ENCODE measurements around the gene ARHGAP6. TPM values are rescaled to one million over a fixed set of nuclear protein-coding genes. Genes with fewer than 3 reads are reported as not detected.

The ARHGAP6 gene
- total RNA-seq, 4 donors from 2014 or later, result 49.2 to 63.8 (median 51.5) TPM

DNA sequence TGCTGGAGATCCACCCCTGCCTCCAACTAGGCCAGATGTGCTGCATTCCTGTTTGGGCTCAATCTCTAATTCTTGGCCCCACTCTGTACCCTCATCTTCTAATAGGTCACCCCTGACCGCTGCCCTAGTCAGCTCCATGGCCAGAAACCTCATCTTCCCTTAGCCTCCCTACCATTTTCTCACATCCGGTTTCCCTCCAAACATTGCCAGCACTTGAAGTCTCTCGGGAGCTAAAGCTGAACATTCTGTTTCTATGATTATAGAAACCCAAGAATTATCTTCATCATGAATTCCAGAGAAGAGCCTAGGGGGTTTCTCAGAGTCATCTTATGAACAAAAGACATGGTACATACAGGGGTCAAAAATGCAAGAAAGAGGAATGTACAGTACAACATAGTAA, 192.8 kb downstream of the ARHGAP6 start:
- intact Hi-C loops (cut with DNase I), result no loop called here
- 76 to 82% methylated on average over 3 of the region's 3 CpGs for WGBS, 2 donors
- DNase-seq, result no peak
- Histone ChIP-seq H3K27me3 (no peaks in the 10 kb centered on the region), H3K9me3 (no peaks in the 10 kb centered on the region), H3K4me1 (peaks cover 5 to 9% of the 10 kb centered on the region in 2 donors), H3K36me3 (no peaks in the 10 kb centered on the region), H3K4me3 (replicated peaks in 1 of 3) (no peak overlapping the region), H3K27ac (peak overlapping the region in 1 of 3 donors; percentile 4)
- TF ChIP-seq, protein P1, sequence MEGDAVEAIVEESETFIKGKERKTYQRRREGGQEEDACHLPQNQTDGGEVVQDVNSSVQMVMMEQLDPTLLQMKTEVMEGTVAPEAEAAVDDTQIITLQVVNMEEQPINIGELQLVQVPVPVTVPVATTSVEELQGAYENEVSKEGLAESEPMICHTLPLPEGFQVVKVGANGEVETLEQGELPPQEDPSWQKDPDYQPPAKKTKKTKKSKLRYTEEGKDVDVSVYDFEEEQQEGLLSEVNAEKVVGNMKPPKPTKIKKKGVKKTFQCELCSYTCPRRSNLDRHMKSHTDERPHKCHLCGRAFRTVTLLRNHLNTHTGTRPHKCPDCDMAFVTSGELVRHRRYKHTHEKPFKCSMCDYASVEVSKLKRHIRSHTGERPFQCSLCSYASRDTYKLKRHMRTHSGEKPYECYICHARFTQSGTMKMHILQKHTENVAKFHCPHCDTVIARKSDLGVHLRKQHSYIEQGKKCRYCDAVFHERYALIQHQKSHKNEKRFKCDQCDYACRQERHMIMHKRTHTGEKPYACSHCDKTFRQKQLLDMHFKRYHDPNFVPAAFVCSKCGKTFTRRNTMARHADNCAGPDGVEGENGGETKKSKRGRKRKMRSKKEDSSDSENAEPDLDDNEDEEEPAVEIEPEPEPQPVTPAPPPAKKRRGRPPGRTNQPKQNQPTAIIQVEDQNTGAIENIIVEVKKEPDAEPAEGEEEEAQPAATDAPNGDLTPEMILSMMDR (IDR thresholded peaks at IDR 0.05), result no peak
- TF ChIP-seq POLR2A (IDR thresholded peaks at IDR 0.05), result no peak

DNA sequence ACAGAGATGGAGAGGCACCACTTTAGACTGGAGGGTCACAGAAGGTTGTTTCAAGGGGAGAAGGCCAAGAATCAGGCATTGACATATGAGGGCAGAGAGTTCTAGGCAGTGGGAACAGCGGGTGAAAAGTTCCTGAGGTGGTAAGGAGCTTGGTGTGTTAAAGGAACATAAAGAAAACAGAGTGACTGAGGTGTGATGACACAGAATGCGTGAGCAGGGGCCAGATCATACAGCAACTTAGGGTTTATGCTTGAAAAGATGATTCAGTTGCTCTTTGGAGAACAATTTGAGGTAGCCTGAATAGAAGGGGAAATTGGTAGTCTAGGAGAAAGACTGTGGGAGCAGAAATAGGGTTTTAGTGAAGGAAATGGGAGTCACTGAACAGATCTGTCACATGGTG, 193.3 kb downstream of the ARHGAP6 start:
- Histone ChIP-seq H3K9me3 (no peaks in the 10 kb centered on the region), H3K4me1 (peaks cover 5 to 9% of the 10 kb centered on the region in 2 donors), H3K27me3 (no peaks in the 10 kb centered on the region), H3K4me3 (replicated peaks in 1 of 3) (no peak overlapping the region), H3K27ac (peak overlapping the region in 1 of 3 donors; percentile 4), H3K36me3 (no peaks in the 10 kb centered on the region)
- no peak for TF ChIP-seq POLR2A (IDR thresholded peaks at IDR 0.05)
- TF ChIP-seq, protein P1 (IDR thresholded peaks at IDR 0.05), result no peak
- intact Hi-C loops (cut with DNase I), result no loop called here
- DNase-seq, result no peak
- WGBS, 2 donors, result 94 to 96% methylated on average over 2 of the region's 2 CpGs

DNA sequence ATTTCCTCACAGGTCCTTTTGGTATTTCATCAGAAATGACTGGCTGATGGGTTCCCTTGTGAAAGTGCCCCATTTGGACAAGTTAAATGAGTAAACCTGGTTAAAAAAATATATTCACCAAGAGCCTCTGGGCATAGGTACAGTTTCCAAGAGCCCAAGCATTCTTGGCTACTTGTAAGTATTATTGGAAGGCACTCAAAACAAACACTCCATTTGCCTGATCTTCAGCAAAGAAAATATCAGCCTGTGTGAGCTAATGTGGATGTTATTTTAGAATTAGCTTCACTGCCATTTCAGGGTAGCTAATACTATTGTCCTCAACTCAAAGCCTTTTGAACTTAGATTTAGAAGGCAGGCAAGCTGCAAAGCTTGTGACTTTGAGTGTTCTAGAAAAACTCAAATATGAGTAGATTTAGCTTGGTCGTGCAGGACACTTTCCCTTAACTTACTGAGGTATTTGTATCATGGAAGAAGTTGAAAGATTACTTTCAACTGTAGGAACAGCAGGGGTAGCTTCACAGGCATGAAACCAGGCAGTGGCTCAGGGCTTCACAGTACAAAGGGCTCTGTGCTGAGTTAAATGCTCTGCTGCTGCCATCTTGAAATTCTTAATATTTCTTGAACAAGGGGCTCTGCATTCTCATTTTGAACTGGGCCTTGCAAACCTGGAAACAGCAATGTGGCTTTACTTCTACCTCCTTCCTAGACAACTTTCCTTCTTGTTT, 195.3 kb downstream of the ARHGAP6 start:
- H3K4me1 ChIP-seq, result peaks cover 5 to 11% of the 10 kb centered on the region in 2 donors

DNA sequence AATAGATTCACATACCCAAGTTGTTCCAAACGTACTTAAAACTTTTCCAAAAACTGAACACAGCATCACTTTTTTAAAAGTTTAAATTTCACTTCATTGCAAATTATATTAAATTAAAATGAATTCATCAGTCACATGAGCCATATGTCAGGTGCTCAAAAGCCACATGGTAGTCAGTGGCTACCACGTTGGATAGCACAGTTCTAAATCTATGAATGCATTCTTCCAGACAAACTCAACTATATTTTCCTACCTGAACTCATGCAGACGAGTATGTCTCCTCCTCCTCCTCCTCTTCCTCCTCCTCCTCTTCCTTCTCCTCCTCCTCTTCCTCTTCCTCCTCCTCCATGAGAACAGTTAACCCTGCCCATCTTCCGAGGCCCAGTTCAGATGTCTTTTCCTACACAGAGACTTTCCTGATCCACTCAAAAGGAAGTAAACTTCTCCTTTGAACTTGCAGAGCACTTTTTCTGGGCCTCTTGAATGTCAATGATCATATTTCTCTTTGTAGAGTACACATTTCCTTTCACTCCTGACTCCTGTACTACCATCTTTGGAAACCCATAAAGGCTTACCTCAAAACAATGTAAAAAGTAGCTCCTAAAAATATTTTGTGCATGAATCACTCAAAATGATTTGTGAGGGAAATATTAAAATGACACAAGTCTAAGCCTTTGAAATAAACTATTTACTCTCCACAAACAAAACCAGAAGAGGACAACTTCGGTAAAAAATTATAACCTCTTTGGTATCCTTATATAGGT, 199.9 kb downstream of the ARHGAP6 start:
- H3K36me3 ChIP-seq, result no peaks in the 10 kb centered on the region
- 78 to 86% methylated on average over 5 of the region's 5 CpGs for WGBS, 2 donors
- H3K4me3 ChIP-seq (replicated peaks in 1 of 3), result no peak overlapping the region
- no peaks in the 10 kb centered on the region for H3K27me3 ChIP-seq
- DNase-seq, result no peak
- H3K27ac ChIP-seq, result no peak overlapping the region
- no peaks in the 10 kb centered on the region for H3K9me3 ChIP-seq
- intact Hi-C loops (cut with DNase I), result no loop called here
- TF ChIP-seq, protein P1 (IDR thresholded peaks at IDR 0.05), result no peak
- TF ChIP-seq POLR2A (IDR thresholded peaks at IDR 0.05), result no peak
- H3K4me1 ChIP-seq, result peaks cover 12 to 33% of the 10 kb centered on the region in 2 donors

More for the DNA sequence above, 195.3 kb downstream of the ARHGAP6 start:
- H3K4me3 ChIP-seq (replicated peaks in 1 of 3), result no peak overlapping the region
- intact Hi-C loops (cut with DNase I), result no loop called here
- no peaks in the 10 kb centered on the region for H3K9me3 ChIP-seq
- 11 to 14% methylated on average over 1 of the region's 1 CpG for WGBS, 2 donors
- H3K27ac ChIP-seq, result peak overlapping the region; percentile 79 to 95 (median 94)
- peak; percentile 20 to 25 for DNase-seq
- H3K36me3 ChIP-seq, result no peaks in the 10 kb centered on the region
- no peaks in the 10 kb centered on the region for H3K27me3 ChIP-seq
- TF ChIP-seq POLR2A (IDR thresholded peaks at IDR 0.05), result peak in 1 of 2 donors; percentile 34
- TF ChIP-seq, protein P1 (IDR thresholded peaks at IDR 0.05), result no peak

Measured in thyroid gland (tissue), 4 donors.